ENCODE measurements around the gene HSPA12B. TPM values are rescaled to one million over a fixed set of nuclear protein-coding genes. Genes with fewer than 3 reads are reported as not detected.

The HSPA12B gene
- total and polyA plus RNA-seq, 11 donors = 10.4 to 35.7 (median 14.3) TPM

GRCh38 chr20:3694864-3695263 is 37.6 kb upstream of the HSPA12B start:
- no peak for TF ChIP-seq CTCF (IDR thresholded peaks at IDR 0.05)
- TF ChIP-seq POLR2A (IDR thresholded peaks at IDR 0.05) = no peak
- WGBS, 4 donors = 96 to 98% (median 98%) methylated on average over 4 to 5 of the region's 5 CpGs
- DNase-seq (peak in 1 of 5 donors; percentile 46), ATAC-seq (no peak)
- no peaks in the 10 kb centered on the region for H3K4me1 ChIP-seq
- H3K9me3 ChIP-seq = peaks cover 0 to 7% (median 0%) of the 10 kb centered on the region in 12 donors
- H3K27me3 ChIP-seq = no peaks in the 10 kb centered on the region
- no peak overlapping the region for H3K27ac ChIP-seq
- H3K36me3 ChIP-seq = peaks cover 0 to 45% (median 0%) of the 10 kb centered on the region in 9 donors
- intact Hi-C loops (cut with DNase I) = no loop called here
- H3K4me3 ChIP-seq = no peak overlapping the region

- peaks cover 0 to 41% (median 0%) of the 10 kb centered on the region in 9 donors for H3K36me3 ChIP-seq
- no peak overlapping the region for H3K4me3 ChIP-seq
- intact Hi-C loops (cut with DNase I) = no loop called here
- peaks cover 0 to 7% (median 0%) of the 10 kb centered on the region in 12 donors for H3K9me3 ChIP-seq
- 67 to 100% (median 91%) methylated on average over 1 of the region's 1 CpG for WGBS, 4 donors
- DNase-seq (no peak), ATAC-seq (no peak)
- H3K27ac ChIP-seq = no peak overlapping the region
- no peak for TF ChIP-seq POLR2A (IDR thresholded peaks at IDR 0.05)
- TF ChIP-seq CTCF (IDR thresholded peaks at IDR 0.05) = peak in 5 of 12 donors; percentile 6 to 37 (median 25)
- H3K4me1 ChIP-seq = no peaks in the 10 kb centered on the region
- no peaks in the 10 kb centered on the region for H3K27me3 ChIP-seq
Observed at GRCh38 chr20:3696200-3696599, 36.3 kb upstream of the HSPA12B start.

GRCh38 chr20:3696745-3697587 is 35.5 kb upstream of the HSPA12B start:
- H3K36me3 ChIP-seq = peaks cover 0 to 42% (median 0%) of the 10 kb centered on the region in 9 donors
- H3K9me3 ChIP-seq = peaks cover 0 to 7% (median 0%) of the 10 kb centered on the region in 12 donors
- H3K27ac ChIP-seq = no peak overlapping the region
- no peaks in the 10 kb centered on the region for H3K4me1 ChIP-seq
- intact Hi-C loops (cut with DNase I) = no loop called here
- WGBS, 4 donors = 86 to 90% (median 88%) methylated on average over 8 to 15 of the region's 15 CpGs
- H3K4me3 ChIP-seq = no peak overlapping the region
- TF ChIP-seq CTCF (IDR thresholded peaks at IDR 0.05) (no peak), POLR2A (IDR thresholded peaks at IDR 0.05) (no peak)
- no peak for ATAC-seq
- peak in 3 of 5 donors; percentile 17 to 42 (median 18) for DNase-seq
- H3K27me3 ChIP-seq = no peaks in the 10 kb centered on the region

GRCh38 chr20:3697588-3698305 is 34.7 kb upstream of the HSPA12B start:
- peaks cover 0 to 36% (median 0%) of the 10 kb centered on the region in 9 donors for H3K36me3 ChIP-seq
- ATAC-seq (no peak), DNase-seq (peak in 2 of 5 donors; percentile 15 to 59)
- H3K4me1 ChIP-seq = no peaks in the 10 kb centered on the region
- no peaks in the 10 kb centered on the region for H3K27me3 ChIP-seq
- 75 to 81% (median 76%) methylated on average over 10 to 18 of the region's 18 CpGs for WGBS, 4 donors
- no peak for TF ChIP-seq CTCF (IDR thresholded peaks at IDR 0.05)
- no peak for TF ChIP-seq POLR2A (IDR thresholded peaks at IDR 0.05)
- no peak overlapping the region for H3K27ac ChIP-seq
- intact Hi-C loops (cut with DNase I) = no loop called here
- peaks cover 0 to 7% (median 0%) of the 10 kb centered on the region in 12 donors for H3K9me3 ChIP-seq
- H3K4me3 ChIP-seq = no peak overlapping the region

Data from heart left ventricle (tissue), 16 donors.